ENCODE measurements around the gene RFT1.

RFT1 gene

GRCh38 chr3:53111822-53112221 lies 18.4 kb downstream of the RFT1 start:
- peaks cover 14% of the 10 kb centered on the region for H3K36me3 Mint-ChIP-seq (ENCODE audit: low read depth)
- peaks cover 25% of the 10 kb centered on the region for H3K4me1 Mint-ChIP-seq (ENCODE audit: low read depth)
- peak overlapping the region; percentile 29 for H3K27ac Mint-ChIP-seq
- H3K4me3 Mint-ChIP-seq = no peak overlapping the region
- no peaks in the 10 kb centered on the region for H3K9me3 Mint-ChIP-seq
- no peaks in the 10 kb centered on the region for H3K27me3 Mint-ChIP-seq (ENCODE audit: low read depth)

- Mint-ChIP-seq H3K4me3 (peak overlapping the region; percentile 72), H3K36me3 (ENCODE audit: low read depth) (peaks cover 18% of the 10 kb centered on the region), H3K27ac (peak overlapping the region; percentile 93), H3K27me3 (ENCODE audit: low read depth) (no peaks in the 10 kb centered on the region), H3K9me3 (no peaks in the 10 kb centered on the region), H3K4me1 (ENCODE audit: low read depth) (peaks cover 34% of the 10 kb centered on the region)
Observed at GRCh38 chr3:53109891-53110771, 20.1 kb downstream of the RFT1 start.

- peaks cover 23% of the 10 kb centered on the region for H3K36me3 Mint-ChIP-seq (ENCODE audit: low read depth)
- H3K27me3 Mint-ChIP-seq (ENCODE audit: low read depth) = no peaks in the 10 kb centered on the region
- H3K27ac Mint-ChIP-seq = peak overlapping the region; percentile 93
Observed at GRCh38 chr3:53109190-53109589, 21.0 kb downstream of the RFT1 start.

GRCh38 chr3:53104762-53105161 lies 25.5 kb downstream of the RFT1 start:
- Mint-ChIP-seq H3K27me3 (ENCODE audit: low read depth) (no peaks in the 10 kb centered on the region), H3K27ac (peak overlapping the region; percentile 98), H3K4me1 (ENCODE audit: low read depth) (peaks cover 74% of the 10 kb centered on the region), H3K9me3 (no peaks in the 10 kb centered on the region), H3K36me3 (ENCODE audit: low read depth) (peaks cover 30% of the 10 kb centered on the region), H3K4me3 (no peak overlapping the region)

More at GRCh38 chr3:53109190-53109589, 21.0 kb downstream of the RFT1 start:
- Mint-ChIP-seq H3K4me1 (ENCODE audit: low read depth) (peaks cover 42% of the 10 kb centered on the region), H3K4me3 (peak overlapping the region; percentile 68), H3K9me3 (no peaks in the 10 kb centered on the region)

- Mint-ChIP-seq H3K27me3 (ENCODE audit: low read depth) (no peaks in the 10 kb centered on the region), H3K36me3 (ENCODE audit: low read depth) (peaks cover 28% of the 10 kb centered on the region), H3K27ac (peak overlapping the region; percentile 98), H3K4me3 (peak overlapping the region; percentile 79), H3K4me1 (ENCODE audit: low read depth) (peaks cover 73% of the 10 kb centered on the region), H3K9me3 (no peaks in the 10 kb centered on the region)
Observed at GRCh38 chr3:53103397-53104296, 26.6 kb downstream of the RFT1 start.

- H3K9me3 Mint-ChIP-seq = no peaks in the 10 kb centered on the region
- peaks cover 73% of the 10 kb centered on the region for H3K4me1 Mint-ChIP-seq (ENCODE audit: low read depth)
Observed at GRCh38 chr3:53102601-53103147, 27.6 kb downstream of the RFT1 start.

GRCh38 chr3:53101956-53102355 lies 28.3 kb downstream of the RFT1 start:
- H3K27me3 Mint-ChIP-seq (ENCODE audit: low read depth) = no peaks in the 10 kb centered on the region
- no peaks in the 10 kb centered on the region for H3K9me3 Mint-ChIP-seq
- peak overlapping the region; percentile 79 for H3K4me3 Mint-ChIP-seq
- peaks cover 26% of the 10 kb centered on the region for H3K36me3 Mint-ChIP-seq (ENCODE audit: low read depth)
- H3K27ac Mint-ChIP-seq = peak overlapping the region; percentile 98
- H3K4me1 Mint-ChIP-seq (ENCODE audit: low read depth) = peaks cover 73% of the 10 kb centered on the region

More at GRCh38 chr3:53102601-53103147, 27.6 kb downstream of the RFT1 start:
- H3K4me3 Mint-ChIP-seq = peak overlapping the region; percentile 79
- no peaks in the 10 kb centered on the region for H3K27me3 Mint-ChIP-seq (ENCODE audit: low read depth)
- H3K36me3 Mint-ChIP-seq (ENCODE audit: low read depth) = peaks cover 26% of the 10 kb centered on the region
- peak overlapping the region; percentile 98 for H3K27ac Mint-ChIP-seq

GRCh38 chr3:53100818-53101466 lies 29.3 kb downstream of the RFT1 start:
- peak overlapping the region; percentile 61 for H3K4me3 Mint-ChIP-seq
- H3K27me3 Mint-ChIP-seq (ENCODE audit: low read depth) = no peaks in the 10 kb centered on the region
- peak overlapping the region; percentile 98 for H3K27ac Mint-ChIP-seq
- H3K9me3 Mint-ChIP-seq = no peaks in the 10 kb centered on the region
- H3K36me3 Mint-ChIP-seq (ENCODE audit: low read depth) = peaks cover 25% of the 10 kb centered on the region
- peaks cover 67% of the 10 kb centered on the region for H3K4me1 Mint-ChIP-seq (ENCODE audit: low read depth)

GRCh38 chr3:53097887-53098286 lies 32.3 kb downstream of the RFT1 start:
- H3K4me3 Mint-ChIP-seq = no peak overlapping the region
- H3K4me1 Mint-ChIP-seq (ENCODE audit: low read depth) = peaks cover 43% of the 10 kb centered on the region
- H3K27ac Mint-ChIP-seq = peak overlapping the region; percentile 58
- no peaks in the 10 kb centered on the region for H3K27me3 Mint-ChIP-seq (ENCODE audit: low read depth)
- no peaks in the 10 kb centered on the region for H3K9me3 Mint-ChIP-seq
- peaks cover 19% of the 10 kb centered on the region for H3K36me3 Mint-ChIP-seq (ENCODE audit: low read depth)

GRCh38 chr3:53092942-53093341 lies 37.3 kb downstream of the RFT1 start:
- Mint-ChIP-seq H3K27ac (no peak overlapping the region), H3K4me3 (no peak overlapping the region), H3K4me1 (ENCODE audit: low read depth) (peaks cover 7% of the 10 kb centered on the region), H3K9me3 (no peaks in the 10 kb centered on the region), H3K27me3 (ENCODE audit: low read depth) (no peaks in the 10 kb centered on the region), H3K36me3 (ENCODE audit: low read depth) (peaks cover 21% of the 10 kb centered on the region)

GRCh38 chr3:53092216-53092615 lies 38.0 kb downstream of the RFT1 start:
- no peak overlapping the region for H3K27ac Mint-ChIP-seq
- peaks cover 21% of the 10 kb centered on the region for H3K36me3 Mint-ChIP-seq (ENCODE audit: low read depth)
- H3K4me1 Mint-ChIP-seq (ENCODE audit: low read depth) = peaks cover 3% of the 10 kb centered on the region

GRCh38 chr3:53091011-53091410 lies 39.2 kb downstream of the RFT1 start:
- Mint-ChIP-seq H3K27me3 (ENCODE audit: low read depth) (no peaks in the 10 kb centered on the region), H3K4me3 (no peak overlapping the region), H3K27ac (no peak overlapping the region), H3K36me3 (ENCODE audit: low read depth) (peaks cover 20% of the 10 kb centered on the region), H3K4me1 (ENCODE audit: low read depth) (peaks cover 3% of the 10 kb centered on the region), H3K9me3 (no peaks in the 10 kb centered on the region)

More at GRCh38 chr3:53092216-53092615, 38.0 kb downstream of the RFT1 start:
- Mint-ChIP-seq H3K9me3 (no peaks in the 10 kb centered on the region), H3K27me3 (ENCODE audit: low read depth) (no peaks in the 10 kb centered on the region), H3K4me3 (no peak overlapping the region)

- peaks cover 3% of the 10 kb centered on the region for H3K4me1 Mint-ChIP-seq (ENCODE audit: low read depth)
- no peaks in the 10 kb centered on the region for H3K9me3 Mint-ChIP-seq
- no peak overlapping the region for H3K4me3 Mint-ChIP-seq
- no peaks in the 10 kb centered on the region for H3K27me3 Mint-ChIP-seq (ENCODE audit: low read depth)
- H3K27ac Mint-ChIP-seq = no peak overlapping the region
- H3K36me3 Mint-ChIP-seq (ENCODE audit: low read depth) = peaks cover 22% of the 10 kb centered on the region
Observed at GRCh38 chr3:53089511-53089910, 40.7 kb downstream of the RFT1 start.

GRCh38 chr3:53085476-53085875 lies 44.8 kb downstream of the RFT1 start:
- H3K36me3 Mint-ChIP-seq (ENCODE audit: low read depth) = peaks cover 9% of the 10 kb centered on the region
- no peak overlapping the region for H3K4me3 Mint-ChIP-seq
- no peaks in the 10 kb centered on the region for H3K9me3 Mint-ChIP-seq
- no peak overlapping the region for H3K27ac Mint-ChIP-seq
- H3K4me1 Mint-ChIP-seq (ENCODE audit: low read depth) = no peaks in the 10 kb centered on the region
- H3K27me3 Mint-ChIP-seq (ENCODE audit: low read depth) = no peaks in the 10 kb centered on the region
